ENCODE data around the gene ISL2. TPM values are rescaled to one million over a fixed set of nuclear protein-coding genes. Genes with fewer than 3 reads are reported as not detected.

ISL2 gene
- total RNA-seq, 2 experiments from 2014 or later, result not detected

DNA sequence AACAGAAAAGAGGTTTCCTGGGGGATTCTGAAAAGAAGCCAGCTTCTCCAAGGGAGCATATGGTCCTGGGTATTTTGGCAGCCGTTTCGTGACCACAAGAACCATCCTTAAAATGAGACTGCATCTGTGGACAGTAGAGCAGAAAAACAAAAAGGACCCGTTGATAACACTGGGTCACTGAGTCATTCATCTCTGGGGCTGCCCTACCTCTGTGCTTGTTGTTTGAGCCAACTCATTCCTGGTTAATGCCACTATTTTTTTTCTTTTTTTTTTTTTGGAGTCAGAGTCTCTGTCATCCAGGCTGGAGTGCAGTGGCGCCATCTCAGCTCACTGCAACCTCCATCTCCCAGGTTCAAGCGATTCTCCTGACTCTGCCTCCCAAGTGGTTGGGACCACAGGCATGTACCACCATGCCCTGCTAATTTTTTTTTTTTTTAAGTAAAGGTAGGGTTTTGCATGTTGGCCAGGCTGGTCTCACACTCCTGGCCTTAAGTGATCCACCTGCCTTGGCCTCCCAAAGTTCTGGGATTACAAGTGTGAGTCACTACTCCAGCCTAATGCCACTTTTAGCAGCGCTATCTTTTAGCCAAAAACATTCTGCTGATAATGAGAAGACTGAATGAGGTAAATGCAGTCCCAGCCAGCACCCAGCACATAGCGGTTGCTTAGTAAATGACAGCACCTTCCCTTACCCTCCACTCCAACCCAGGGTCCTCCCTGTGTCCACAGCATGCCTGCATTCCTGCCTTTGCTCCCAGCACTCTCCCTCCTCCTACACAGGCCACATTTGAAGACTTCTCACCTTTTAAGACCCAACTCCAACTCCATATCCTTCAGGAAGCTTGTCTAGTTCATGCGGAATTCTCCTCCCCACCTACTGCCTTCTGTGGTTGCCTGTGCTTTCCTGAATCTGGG, 9.1 kb upstream of the ISL2 start:
- Histone ChIP-seq H3K9me3 (ENCODE audit: control insufficient read depth in 1 of 2, insufficient read depth in 1 of 2, low read length in 2 of 2) (no peaks in the 10 kb centered on the region), H3K36me3 (ENCODE audit: insufficient read depth, low read length) (no peaks in the 10 kb centered on the region), H3K4me1 (ENCODE audit: insufficient read depth, low read length) (no peaks in the 10 kb centered on the region), H3K27ac (ENCODE audit: low read depth in 1 of 2, low read length in 2 of 2) (no peak overlapping the region), H3K27me3 (ENCODE audit: control insufficient read depth in 1 of 2, insufficient read depth in 2 of 2, low read length in 2 of 2) (peaks cover 16 to 32% of the 10 kb centered on the region in 2 experiments), H3K4me3 (ENCODE audit: low read length) (no peak overlapping the region)
- no peaks in the 10 kb centered on the region for H3K9me3 Mint-ChIP-seq
- no peak overlapping the region for H3K27ac Mint-ChIP-seq
- ChIA-PET POLR2A (no interaction called here), CTCF (no interaction called here)
- TF ChIP-seq, protein P1, sequence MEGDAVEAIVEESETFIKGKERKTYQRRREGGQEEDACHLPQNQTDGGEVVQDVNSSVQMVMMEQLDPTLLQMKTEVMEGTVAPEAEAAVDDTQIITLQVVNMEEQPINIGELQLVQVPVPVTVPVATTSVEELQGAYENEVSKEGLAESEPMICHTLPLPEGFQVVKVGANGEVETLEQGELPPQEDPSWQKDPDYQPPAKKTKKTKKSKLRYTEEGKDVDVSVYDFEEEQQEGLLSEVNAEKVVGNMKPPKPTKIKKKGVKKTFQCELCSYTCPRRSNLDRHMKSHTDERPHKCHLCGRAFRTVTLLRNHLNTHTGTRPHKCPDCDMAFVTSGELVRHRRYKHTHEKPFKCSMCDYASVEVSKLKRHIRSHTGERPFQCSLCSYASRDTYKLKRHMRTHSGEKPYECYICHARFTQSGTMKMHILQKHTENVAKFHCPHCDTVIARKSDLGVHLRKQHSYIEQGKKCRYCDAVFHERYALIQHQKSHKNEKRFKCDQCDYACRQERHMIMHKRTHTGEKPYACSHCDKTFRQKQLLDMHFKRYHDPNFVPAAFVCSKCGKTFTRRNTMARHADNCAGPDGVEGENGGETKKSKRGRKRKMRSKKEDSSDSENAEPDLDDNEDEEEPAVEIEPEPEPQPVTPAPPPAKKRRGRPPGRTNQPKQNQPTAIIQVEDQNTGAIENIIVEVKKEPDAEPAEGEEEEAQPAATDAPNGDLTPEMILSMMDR (IDR thresholded peaks at IDR 0.05), result no peak
- DNase-seq (no peak), ATAC-seq (ENCODE audit: poor library complexity) (no peak)
- H3K36me3 Mint-ChIP-seq (ENCODE audit: low read depth), result no peaks in the 10 kb centered on the region
- intact Hi-C loops (cut with DNase I, micrococcal nuclease), result loop anchor here in 1 of 2 experiments (10.0 kb wide), 1 partner anchor 757 kb away; no protein-coding TSS in a partner anchor
- H3K4me1 Mint-ChIP-seq (ENCODE audit: low read depth), result no peaks in the 10 kb centered on the region
- H3K4me3 Mint-ChIP-seq, result no peak overlapping the region
- peaks cover 71% of the 10 kb centered on the region for H3K27me3 Mint-ChIP-seq

DNA sequence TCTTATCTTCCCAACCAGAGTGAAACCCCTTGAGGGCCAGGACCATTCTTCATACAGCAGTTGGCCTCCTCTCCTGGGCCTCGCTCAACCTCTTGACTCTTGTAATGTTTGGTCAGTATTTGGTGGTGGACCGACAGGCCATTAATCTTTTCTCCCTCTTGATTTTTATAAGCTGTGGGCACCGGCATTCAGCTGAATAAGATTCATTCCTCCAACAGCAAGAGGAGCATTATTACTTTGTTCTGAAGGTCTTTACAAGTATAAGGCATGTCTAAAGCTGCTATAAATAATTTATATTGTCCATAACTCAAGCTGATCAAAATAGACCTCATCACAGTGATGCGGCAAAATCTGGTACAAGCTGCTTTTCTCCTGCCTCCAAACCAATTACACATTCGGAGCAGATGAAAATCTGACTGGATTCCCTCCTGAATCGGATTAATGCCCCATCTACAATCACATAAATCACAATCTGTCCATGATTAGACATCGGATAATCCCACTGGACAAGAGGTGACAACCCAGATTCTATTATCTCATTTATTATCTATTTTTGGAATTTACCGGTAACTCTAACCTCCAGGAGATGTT, 8.4 kb upstream of the ISL2 start:
- Mint-ChIP-seq H3K27me3 (peaks cover 73% of the 10 kb centered on the region), H3K4me3 (no peak overlapping the region), H3K4me1 (ENCODE audit: low read depth) (no peaks in the 10 kb centered on the region), H3K27ac (no peak overlapping the region), H3K9me3 (no peaks in the 10 kb centered on the region), H3K36me3 (ENCODE audit: low read depth) (no peaks in the 10 kb centered on the region)
- Histone ChIP-seq H3K27me3 (ENCODE audit: control insufficient read depth in 1 of 2, insufficient read depth in 2 of 2, low read length in 2 of 2) (peaks cover 17 to 33% of the 10 kb centered on the region in 2 experiments), H3K4me3 (ENCODE audit: low read length) (no peak overlapping the region), H3K36me3 (ENCODE audit: insufficient read depth, low read length) (no peaks in the 10 kb centered on the region), H3K9me3 (ENCODE audit: control insufficient read depth in 1 of 2, insufficient read depth in 1 of 2, low read length in 2 of 2) (no peaks in the 10 kb centered on the region), H3K4me1 (ENCODE audit: insufficient read depth, low read length) (no peaks in the 10 kb centered on the region), H3K27ac (ENCODE audit: low read depth in 1 of 2, low read length in 2 of 2) (no peak overlapping the region)
- TF ChIP-seq, protein P1 (IDR thresholded peaks at IDR 0.05), result no peak
- no peak for ATAC-seq (ENCODE audit: poor library complexity)
- no peak for DNase-seq
- intact Hi-C loops (cut with DNase I, micrococcal nuclease), result loop anchor here in 1 of 2 experiments (10.0 kb wide), 1 partner anchor 757 kb away; no protein-coding TSS in a partner anchor
- ChIA-PET CTCF (no interaction called here), POLR2A (no interaction called here)

DNA sequence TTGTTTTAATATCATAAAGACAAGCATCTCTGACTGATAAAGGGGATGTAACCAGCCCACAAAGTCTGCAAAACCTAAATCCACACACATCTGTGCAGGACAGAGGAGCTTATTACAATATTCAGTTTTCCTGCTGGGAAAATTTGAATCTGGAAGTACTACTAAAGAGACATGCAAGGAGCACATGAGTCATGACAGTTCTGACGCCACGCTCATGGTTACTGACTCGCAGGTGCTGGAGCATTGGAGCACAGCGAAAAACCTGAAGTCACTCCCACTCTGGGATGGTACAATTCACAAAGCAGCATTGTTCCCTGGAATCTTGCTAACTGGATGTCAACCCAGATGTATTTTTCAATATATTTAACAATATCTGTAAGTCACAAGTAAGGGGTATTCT, 7.6 kb upstream of the ISL2 start:
- no peaks in the 10 kb centered on the region for H3K4me1 Mint-ChIP-seq (ENCODE audit: low read depth)
- H3K9me3 ChIP-seq (ENCODE audit: control insufficient read depth in 1 of 2, insufficient read depth in 1 of 2, low read length in 2 of 2), result no peaks in the 10 kb centered on the region
- H3K4me3 Mint-ChIP-seq, result no peak overlapping the region
- intact Hi-C loops (cut with DNase I, micrococcal nuclease), result loop anchor here in 1 of 2 experiments (10.0 kb wide), 1 partner anchor 756 kb away; no protein-coding TSS in a partner anchor
- ChIA-PET POLR2A (no interaction called here), CTCF (no interaction called here)
- no peak for ATAC-seq (ENCODE audit: poor library complexity)
- no peaks in the 10 kb centered on the region for H3K36me3 ChIP-seq (ENCODE audit: insufficient read depth, low read length)
- peaks cover 24 to 41% of the 10 kb centered on the region in 2 experiments for H3K27me3 ChIP-seq (ENCODE audit: control insufficient read depth in 1 of 2, insufficient read depth in 2 of 2, low read length in 2 of 2)
- H3K9me3 Mint-ChIP-seq, result no peaks in the 10 kb centered on the region
- no peaks in the 10 kb centered on the region for H3K36me3 Mint-ChIP-seq (ENCODE audit: low read depth)
- no peak overlapping the region for H3K27ac Mint-ChIP-seq
- no peak overlapping the region for H3K4me3 ChIP-seq (ENCODE audit: low read length)
- peaks cover 73% of the 10 kb centered on the region for H3K27me3 Mint-ChIP-seq
- DNase-seq, result no peak
- TF ChIP-seq, protein P1 (IDR thresholded peaks at IDR 0.05), result no peak
- H3K27ac ChIP-seq (ENCODE audit: low read depth in 1 of 2, low read length in 2 of 2), result no peak overlapping the region
- H3K4me1 ChIP-seq (ENCODE audit: insufficient read depth, low read length), result no peaks in the 10 kb centered on the region

Measured in CD4-positive, alpha-beta T cell (primary cell).